ENCODE results near the gene KCTD18.

Gene KCTD18

DNA sequence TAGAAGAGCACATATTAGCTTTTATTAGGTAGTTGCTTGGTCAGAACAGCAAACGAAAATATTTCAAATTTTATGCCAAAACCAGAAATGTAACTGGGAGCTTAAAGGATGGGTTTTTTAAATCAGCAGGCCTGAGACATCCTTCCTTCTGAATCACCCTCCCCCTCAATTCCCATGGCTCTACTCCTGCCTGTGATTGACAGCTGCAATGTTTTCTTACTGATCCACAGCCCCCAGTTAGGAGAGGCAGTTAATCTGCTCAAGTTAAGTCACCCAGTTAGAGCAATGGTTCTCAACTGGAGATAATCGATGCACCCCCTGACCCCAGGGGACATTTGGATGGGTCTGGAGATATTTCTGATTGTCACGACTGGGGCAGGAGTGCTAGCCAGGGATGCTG is 24.9 kb downstream of the KCTD18 start:
- no peak for DNase-seq

DNA sequence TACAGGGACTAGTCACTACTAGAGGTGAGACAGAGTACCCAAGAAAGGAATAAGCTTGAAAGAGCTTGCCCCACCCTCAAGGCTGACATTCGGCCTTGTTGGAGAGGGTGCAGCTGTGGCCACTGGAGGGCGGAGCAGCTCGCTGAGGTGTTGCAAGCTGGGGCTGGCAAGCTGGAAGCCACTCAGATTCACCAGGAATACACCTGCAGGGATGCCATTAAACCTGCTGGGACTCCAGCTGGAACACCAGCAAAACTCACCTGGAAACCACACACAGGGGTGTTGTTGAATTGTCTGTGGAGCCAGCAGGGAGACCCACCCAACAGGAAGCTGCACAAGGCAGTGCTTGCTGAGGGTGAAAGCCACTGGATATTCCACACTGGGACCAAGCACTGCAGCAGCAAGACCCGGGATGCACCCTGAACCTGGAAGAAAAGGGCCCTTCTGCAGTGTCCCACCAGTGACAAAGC is 26.1 kb downstream of the KCTD18 start:
- no peak for DNase-seq

DNA sequence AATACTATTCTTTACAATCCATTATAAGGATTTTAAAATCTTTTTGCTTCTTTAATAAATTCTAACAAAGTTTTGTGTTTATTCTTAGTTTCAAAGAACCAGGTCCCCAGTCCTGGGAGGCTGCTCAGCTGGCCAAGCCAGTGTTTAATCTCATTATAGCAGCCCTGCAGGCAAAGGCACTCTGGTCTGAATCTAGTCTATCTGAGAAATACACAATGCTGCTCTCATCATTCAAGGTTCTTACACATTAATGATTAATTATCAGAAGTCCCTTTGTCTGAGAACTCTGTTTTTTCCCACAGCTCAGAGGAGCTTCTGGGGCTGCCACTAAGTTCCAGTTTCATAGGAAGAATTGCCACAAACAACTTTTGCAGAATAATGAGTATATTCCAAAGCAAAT is 27.7 kb downstream of the KCTD18 start:
- DNase-seq: no peak

- DNase-seq: no peak
These were observed 30.1 kb downstream of the KCTD18 start for GRCh38 chr2:200479692-200480265.

- DNase-seq: no peak
These were observed 32.2 kb downstream of the KCTD18 start for GRCh38 chr2:200477667-200478131.

GRCh38 chr2:200476836-200477235 is 33.0 kb downstream of the KCTD18 start:
- no peak for DNase-seq

DNA sequence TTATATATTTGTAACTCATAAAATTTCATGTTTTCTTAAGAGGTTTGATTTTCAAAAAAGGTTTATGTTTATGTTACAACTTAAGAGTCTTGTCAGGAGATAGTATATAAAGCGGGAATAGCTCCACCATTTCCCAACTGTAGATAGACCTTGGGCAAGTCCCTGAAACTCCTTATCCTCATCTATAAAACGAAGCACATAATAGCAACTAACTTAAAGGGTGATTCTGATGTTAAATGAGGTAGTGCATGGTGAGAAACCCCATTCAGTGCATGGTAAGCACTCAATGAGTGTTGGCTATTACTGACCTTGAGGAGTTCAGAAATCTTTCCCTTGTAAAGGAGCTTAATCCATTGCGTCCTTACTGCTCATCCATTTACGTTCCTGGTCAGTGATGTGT is 34.1 kb downstream of the KCTD18 start:
- no peak for DNase-seq

DNA sequence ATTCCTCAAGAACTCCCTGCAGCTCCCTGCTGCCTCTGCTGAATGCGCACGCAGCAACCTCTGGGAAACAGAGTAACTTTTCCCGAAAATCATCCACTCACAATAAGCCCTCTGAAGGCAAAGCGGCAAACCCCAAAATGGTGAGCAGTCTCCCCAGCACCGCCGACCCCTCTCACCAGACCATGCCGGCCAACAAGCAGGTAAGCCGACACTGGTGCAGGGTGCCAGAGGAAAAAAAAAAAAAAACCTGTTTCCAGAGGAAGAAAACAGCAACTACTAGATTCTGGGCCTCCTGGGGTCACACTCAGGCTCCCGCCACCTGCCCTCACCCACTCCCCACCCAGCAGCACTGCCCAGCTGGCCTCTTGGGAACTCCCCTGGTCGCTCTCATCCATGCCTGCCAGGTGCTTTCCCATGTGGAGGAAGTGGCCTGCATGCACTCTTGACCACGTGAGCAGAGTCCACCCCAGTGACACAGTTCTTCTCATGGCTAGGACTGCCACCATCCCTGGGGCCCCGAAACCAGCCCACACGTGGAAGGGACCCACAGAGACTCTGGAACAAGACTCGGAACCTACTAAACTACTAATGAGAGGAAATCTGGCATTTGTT is 36.9 kb downstream of the KCTD18 start:
- no peak for DNase-seq

DNA sequence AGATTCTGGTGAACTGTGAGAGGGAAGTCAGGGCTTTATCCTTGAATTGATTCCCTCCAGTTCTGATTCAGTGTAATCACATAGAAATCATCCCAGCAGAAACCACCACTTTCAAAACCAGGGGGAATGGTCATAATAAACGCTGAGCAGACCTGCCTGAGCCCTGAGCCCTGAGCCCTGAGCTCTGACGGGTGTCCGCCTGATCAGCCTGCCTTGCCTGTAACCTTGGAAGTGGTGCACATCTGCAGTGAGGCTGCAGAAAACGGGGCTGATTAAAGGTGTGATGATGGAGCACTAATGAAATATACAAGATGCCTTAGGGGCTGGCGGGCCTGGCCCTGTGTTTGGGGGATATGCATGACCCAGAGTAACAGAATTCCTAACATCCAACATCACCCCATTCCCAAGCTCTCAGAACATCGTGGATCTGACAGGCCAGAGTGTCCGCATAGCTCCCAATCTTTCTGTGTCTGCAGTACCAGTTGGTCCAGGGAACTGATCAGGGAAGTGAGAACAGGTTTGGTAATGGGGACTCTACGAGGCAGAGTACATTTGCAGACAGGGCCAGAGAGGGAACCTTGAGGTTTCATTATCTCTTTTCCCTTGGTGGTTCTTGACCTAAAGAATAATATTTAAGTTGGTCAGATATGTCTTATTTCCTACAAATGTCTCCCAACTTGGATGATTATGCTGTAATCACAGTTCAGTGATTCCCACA is 37.8 kb downstream of the KCTD18 start:
- DNase-seq: no peak

DNA sequence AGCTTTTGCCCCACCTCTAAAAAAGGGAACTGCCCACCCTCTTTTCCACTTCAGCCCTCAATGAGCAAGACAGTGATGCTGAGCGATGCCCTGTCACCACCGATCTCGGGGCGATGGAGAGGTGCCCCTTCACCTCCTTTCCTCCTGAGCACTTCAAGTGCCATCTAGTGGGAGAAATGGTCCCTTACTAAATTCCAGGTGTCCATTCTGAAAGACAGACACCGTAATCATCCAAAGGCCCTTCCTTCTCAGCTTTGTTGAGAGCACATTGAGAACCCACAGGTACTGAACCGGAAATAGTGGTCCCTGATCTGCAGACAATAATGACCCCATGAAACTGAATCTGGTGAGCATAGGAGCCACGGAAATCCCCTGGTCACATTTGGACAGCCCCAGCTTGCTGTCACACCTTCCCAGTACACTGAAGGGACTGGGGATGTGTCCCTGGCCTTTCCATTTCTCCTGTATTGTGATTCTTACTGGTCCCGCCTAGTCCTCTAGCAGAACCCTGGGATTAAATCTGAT is 38.5 kb downstream of the KCTD18 start:
- DNase-seq: no peak

DNA sequence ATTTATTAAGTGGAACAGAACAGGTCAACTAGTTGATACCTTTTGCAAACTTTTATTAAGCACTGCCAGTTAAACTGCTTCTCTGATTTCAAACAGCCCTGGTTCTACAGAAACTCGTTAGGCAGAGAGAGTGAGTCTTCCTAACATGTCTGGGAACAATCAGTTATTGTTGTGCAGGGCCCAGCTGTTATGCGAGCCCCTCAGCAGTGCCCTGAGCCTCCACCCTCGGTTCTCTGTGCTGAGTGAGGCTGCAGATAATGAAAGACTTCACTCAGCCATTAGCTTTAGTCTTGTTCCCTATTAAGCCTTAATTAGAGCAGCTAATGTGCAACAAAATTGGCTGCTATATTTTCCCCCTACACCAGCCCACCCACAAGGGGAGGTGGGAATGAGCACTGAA is 39.6 kb downstream of the KCTD18 start:
- no peak for DNase-seq

- DNase-seq: no peak
These were observed 40.1 kb downstream of the KCTD18 start for GRCh38 chr2:200469708-200470211.

- DNase-seq: no peak
These were observed 41.8 kb downstream of the KCTD18 start for GRCh38 chr2:200467806-200468681.

- no peak for DNase-seq
These were observed 43.1 kb downstream of the KCTD18 start for GRCh38 chr2:200466425-200467418.

DNA sequence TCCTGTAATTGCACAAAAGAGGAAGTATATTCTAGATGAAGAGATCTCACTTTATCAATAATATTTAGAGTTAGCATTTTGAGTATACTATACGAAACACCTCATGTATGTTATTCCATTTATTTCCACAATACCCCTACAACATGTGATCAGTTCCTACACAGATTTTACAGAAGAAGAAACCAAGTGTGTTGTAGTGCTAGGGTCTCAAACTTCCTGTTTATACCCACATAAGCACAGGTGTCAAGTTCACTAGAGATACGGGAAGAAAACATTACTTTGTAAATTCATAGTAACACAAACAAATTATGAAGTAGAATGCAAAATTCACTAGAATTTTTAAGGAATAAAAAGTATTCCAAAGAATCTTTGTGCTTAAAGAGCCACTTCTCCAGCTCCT is 46.4 kb downstream of the KCTD18 start:
- DNase-seq: no peak

DNA sequence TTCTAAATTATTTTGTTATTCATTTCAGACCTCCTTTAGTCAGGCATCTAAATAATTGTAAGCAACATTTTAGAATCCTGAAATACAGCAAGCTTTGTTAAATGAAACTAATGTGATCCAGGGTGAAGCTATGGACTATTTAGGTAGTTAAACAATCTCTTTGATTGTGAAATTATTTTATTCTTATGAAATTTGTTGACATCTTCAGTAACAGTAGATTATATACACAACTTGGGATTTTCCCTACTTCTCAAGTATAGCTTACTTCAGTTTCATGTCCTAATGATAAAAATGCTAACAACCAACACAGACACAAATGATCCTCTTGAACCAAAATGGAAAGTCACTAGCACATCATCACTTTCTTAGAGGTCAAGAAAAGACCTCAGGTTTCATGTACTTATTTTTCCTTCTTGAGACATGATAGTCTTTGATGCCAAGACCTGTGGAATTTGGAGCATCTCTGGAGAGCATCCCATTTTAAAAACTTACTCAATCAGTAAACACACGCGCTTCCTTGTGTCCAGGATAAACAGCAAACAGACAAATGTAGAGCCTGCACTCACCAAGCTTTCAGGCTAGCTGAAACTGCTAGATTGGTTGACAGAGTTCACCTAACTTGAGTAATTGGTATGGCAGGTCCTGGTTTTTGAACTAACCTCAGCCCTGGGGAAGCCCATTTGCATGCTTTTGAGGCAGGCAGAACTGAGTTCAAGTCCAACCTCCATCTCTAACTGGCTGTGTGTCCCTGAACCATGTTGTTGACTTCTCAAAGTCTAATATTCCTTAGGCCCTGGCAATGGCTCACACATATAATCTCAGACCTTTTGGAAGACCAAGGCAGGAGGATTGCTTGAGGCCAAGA is 47.8 kb downstream of the KCTD18 start:
- no peak for DNase-seq

DNA sequence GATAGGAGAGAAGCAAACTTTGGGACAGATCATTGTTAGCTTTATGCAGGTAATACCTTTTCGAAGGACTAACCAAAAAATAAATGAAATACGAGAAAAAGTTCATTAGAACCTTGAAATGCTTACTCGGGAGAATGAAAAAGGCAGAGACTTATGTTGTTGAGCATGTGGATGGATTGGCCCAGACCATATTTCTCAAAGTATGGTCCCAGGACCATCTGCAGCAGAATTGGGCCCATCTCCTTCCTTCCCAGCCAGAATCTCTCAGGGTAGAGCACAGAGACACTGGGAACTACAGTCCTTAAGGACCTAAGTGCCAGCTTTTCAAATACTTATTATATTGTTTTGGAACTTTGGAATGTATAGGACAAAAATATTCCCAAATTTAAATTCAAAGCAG is 50.8 kb downstream of the KCTD18 start:
- DNase-seq: no peak

DNA sequence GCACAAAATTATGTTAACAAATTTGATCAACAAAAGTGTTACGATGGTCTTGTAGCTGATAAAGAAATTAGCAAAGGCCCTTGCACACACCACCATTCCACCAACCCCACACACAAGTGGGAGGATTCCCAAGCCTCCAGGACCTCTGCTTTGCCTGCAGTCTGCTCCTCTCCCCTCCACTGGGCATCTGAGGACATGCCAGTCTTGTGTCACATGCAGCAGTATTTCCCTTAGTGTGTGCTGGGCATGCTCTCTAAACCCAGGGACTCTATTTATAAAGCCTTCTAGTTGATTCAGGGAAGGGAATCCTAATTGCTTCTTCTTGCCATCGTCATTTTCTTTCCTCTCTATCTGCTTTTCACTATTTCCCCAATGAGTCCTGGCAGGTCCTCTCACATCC is 53.3 kb downstream of the KCTD18 start:
- no peak for DNase-seq

DNA sequence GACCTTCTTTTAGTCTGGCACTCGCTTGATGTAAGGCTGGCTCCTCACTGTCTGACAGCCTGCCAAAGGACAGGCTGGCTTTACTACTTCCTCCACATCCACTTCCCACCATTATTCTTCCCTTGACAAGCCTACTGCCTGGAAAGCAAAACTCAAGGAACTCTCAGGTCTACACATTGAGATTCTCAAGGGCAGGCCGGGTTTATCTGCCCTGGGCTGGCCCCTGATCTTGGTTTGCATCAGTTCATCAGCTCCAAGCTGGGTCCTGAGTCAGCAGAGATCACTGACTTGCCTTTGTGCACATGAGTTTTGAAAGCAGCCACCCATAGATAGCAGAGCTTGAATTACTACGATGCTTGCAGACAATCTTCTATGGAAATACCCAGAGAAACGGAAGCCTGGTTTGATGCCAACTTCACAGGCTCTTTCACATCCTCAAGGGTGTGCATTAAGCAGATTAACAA is 53.9 kb downstream of the KCTD18 start:
- no peak for DNase-seq
